ENCODE results near the gene ZSWIM9. TPM values are rescaled to one million over a fixed set of nuclear protein-coding genes. Genes with fewer than 3 reads are reported as not detected.
"Not testable (repeated sequence)": the region's sequence is repeated elsewhere in the genome, so short reads cannot be mapped to it uniquely, and the experiment has no call there.

ZSWIM9 gene
- total and polyA plus RNA-seq, 4 donors, result 3.4 to 7.6 (median 4.3) TPM

GRCh38 chr19:48239582-48240141 is 69.2 kb downstream of the ZSWIM9 start:
- no peak overlapping the region for H3K9ac ChIP-seq (ENCODE audit: insufficient read depth in 1 of 2, low read length in 2 of 2)
- H3K4me1 ChIP-seq (ENCODE audit: control insufficient read depth in 5 of 5, insufficient read depth in 5 of 5, low read length in 5 of 5), result no peaks in the 10 kb centered on the region
- H3K9me3 ChIP-seq (ENCODE audit: control insufficient read depth in 4 of 4, insufficient read depth in 3 of 4, low read length in 3 of 4), result no peaks in the 10 kb centered on the region
- H3K36me3 ChIP-seq (ENCODE audit: control insufficient read depth in 4 of 4, insufficient read depth in 4 of 4, low read length in 4 of 4), result peaks cover 12 to 22% (median 15%) of the 10 kb centered on the region in 4 donors
- 97 to 99% methylated on average over 9 of the region's 9 CpGs for WGBS, 2 donors
- H3K27me3 ChIP-seq (ENCODE audit: control insufficient read depth in 3 of 3, insufficient read depth in 3 of 3, low read length in 2 of 3), result no peaks in the 10 kb centered on the region
- ATAC-seq (ENCODE audit: insufficient read depth, low FRiP score) (no peak), DNase-seq (no peak)
- TF ChIP-seq, protein P1, sequence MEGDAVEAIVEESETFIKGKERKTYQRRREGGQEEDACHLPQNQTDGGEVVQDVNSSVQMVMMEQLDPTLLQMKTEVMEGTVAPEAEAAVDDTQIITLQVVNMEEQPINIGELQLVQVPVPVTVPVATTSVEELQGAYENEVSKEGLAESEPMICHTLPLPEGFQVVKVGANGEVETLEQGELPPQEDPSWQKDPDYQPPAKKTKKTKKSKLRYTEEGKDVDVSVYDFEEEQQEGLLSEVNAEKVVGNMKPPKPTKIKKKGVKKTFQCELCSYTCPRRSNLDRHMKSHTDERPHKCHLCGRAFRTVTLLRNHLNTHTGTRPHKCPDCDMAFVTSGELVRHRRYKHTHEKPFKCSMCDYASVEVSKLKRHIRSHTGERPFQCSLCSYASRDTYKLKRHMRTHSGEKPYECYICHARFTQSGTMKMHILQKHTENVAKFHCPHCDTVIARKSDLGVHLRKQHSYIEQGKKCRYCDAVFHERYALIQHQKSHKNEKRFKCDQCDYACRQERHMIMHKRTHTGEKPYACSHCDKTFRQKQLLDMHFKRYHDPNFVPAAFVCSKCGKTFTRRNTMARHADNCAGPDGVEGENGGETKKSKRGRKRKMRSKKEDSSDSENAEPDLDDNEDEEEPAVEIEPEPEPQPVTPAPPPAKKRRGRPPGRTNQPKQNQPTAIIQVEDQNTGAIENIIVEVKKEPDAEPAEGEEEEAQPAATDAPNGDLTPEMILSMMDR (IDR thresholded peaks at IDR 0.05; ENCODE audit: control extremely low read depth, extremely low read depth), result no peak
- H3K4me3 ChIP-seq, result no peak overlapping the region
- H3K27ac ChIP-seq (ENCODE audit: low read depth in 1 of 2, low read length in 1 of 2), result no peak overlapping the region

DNA sequence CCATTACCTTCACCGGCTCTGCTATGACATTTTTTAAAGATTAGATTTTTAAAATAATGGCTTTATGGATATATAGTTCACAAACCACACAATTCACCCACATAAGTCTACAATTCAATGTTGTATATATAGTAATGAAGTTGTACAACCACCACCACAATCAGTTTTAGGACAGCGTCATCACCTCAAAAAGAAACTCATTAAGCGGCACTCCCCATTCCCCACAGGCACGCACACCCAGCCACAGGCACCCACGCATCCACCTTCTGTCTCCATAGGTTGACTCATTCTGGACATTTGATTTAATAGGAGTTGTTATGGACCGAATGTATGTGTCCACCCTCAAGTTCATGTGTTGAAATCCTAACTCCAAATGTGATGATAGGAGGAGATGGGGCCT is 71.3 kb downstream of the ZSWIM9 start:
- WGBS, 2 donors, result 95 to 96% methylated on average over 6 of the region's 6 CpGs
- peaks cover 10 to 22% (median 18%) of the 10 kb centered on the region in 4 donors for H3K36me3 ChIP-seq (ENCODE audit: control insufficient read depth in 4 of 4, insufficient read depth in 4 of 4, low read length in 4 of 4)
- ATAC-seq (ENCODE audit: insufficient read depth, low FRiP score); H3K27me3 ChIP-seq (ENCODE audit: control insufficient read depth in 3 of 3, insufficient read depth in 3 of 3, low read length in 2 of 3); DNase-seq; H3K4me3 ChIP-seq; H3K27ac ChIP-seq (ENCODE audit: low read depth in 1 of 2, low read length in 1 of 2); H3K9ac ChIP-seq (ENCODE audit: insufficient read depth in 1 of 2, low read length in 2 of 2); H3K4me1 ChIP-seq (ENCODE audit: control insufficient read depth in 5 of 5, insufficient read depth in 5 of 5, low read length in 5 of 5); H3K9me3 ChIP-seq (ENCODE audit: control insufficient read depth in 4 of 4, insufficient read depth in 3 of 4, low read length in 3 of 4): not testable (repeated sequence)

- no peaks in the 10 kb centered on the region for H3K27me3 ChIP-seq (ENCODE audit: control insufficient read depth in 3 of 3, insufficient read depth in 3 of 3, low read length in 2 of 3)
- H3K9ac ChIP-seq (ENCODE audit: insufficient read depth in 1 of 2, low read length in 2 of 2), result no peak overlapping the region
- no peak overlapping the region for H3K4me3 ChIP-seq
- TF ChIP-seq, protein P1 (IDR thresholded peaks at IDR 0.05; ENCODE audit: control extremely low read depth, extremely low read depth), result no peak
- no peaks in the 10 kb centered on the region for H3K9me3 ChIP-seq (ENCODE audit: control insufficient read depth in 4 of 4, insufficient read depth in 3 of 4, low read length in 3 of 4)
- no peak for DNase-seq
- 23 to 43% methylated on average over 5 of the region's 5 CpGs for WGBS, 2 donors
- no peak for ATAC-seq (ENCODE audit: insufficient read depth, low FRiP score)
- H3K27ac ChIP-seq (ENCODE audit: low read depth in 1 of 2, low read length in 1 of 2), result no peak overlapping the region
- H3K4me1 ChIP-seq (ENCODE audit: control insufficient read depth in 5 of 5, insufficient read depth in 5 of 5, low read length in 5 of 5), result peaks cover 0 to 1% (median 0%) of the 10 kb centered on the region in 5 donors
- H3K36me3 ChIP-seq (ENCODE audit: control insufficient read depth in 4 of 4, insufficient read depth in 4 of 4, low read length in 4 of 4), result peaks cover 12 to 21% (median 14%) of the 10 kb centered on the region in 4 donors
These were observed 73.8 kb downstream of the ZSWIM9 start for GRCh38 chr19:48244281-48244680.

DNA sequence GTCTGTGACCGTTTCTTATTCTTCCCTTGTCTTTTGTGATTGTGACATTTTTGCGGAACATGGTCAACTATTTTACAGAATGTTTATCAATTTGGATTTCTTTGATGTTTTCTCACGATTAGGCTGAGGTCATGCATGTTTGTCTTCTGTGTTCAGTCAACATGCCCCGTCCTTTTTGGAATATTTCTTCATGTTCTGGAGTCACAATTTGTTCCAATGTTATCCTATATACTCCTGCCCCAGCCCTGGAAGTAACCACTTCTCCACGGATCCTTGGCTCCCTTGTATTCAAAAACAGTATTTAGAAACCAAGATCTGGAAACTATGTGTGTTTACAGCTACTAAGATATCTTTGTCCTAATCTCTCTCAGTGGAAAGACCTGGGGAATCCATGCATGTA is 75.6 kb downstream of the ZSWIM9 start:
- no peak for DNase-seq
- ATAC-seq (ENCODE audit: insufficient read depth, low FRiP score), result no peak
- no peaks in the 10 kb centered on the region for H3K27me3 ChIP-seq (ENCODE audit: control insufficient read depth in 3 of 3, insufficient read depth in 3 of 3, low read length in 2 of 3)
- H3K27ac ChIP-seq (ENCODE audit: low read depth in 1 of 2, low read length in 1 of 2), result no peak overlapping the region
- H3K9ac ChIP-seq (ENCODE audit: insufficient read depth in 1 of 2, low read length in 2 of 2), result no peak overlapping the region
- 64 to 66% methylated on average over 5 of the region's 5 CpGs for WGBS, 2 donors
- H3K36me3 ChIP-seq (ENCODE audit: control insufficient read depth in 4 of 4, insufficient read depth in 4 of 4, low read length in 4 of 4), result peaks cover 4 to 16% (median 6%) of the 10 kb centered on the region in 4 donors
- H3K9me3 ChIP-seq (ENCODE audit: control insufficient read depth in 4 of 4, insufficient read depth in 3 of 4, low read length in 3 of 4), result no peaks in the 10 kb centered on the region
- TF ChIP-seq, protein P1 (IDR thresholded peaks at IDR 0.05; ENCODE audit: control extremely low read depth, extremely low read depth), result no peak
- peaks cover 0 to 5% (median 0%) of the 10 kb centered on the region in 5 donors for H3K4me1 ChIP-seq (ENCODE audit: control insufficient read depth in 5 of 5, insufficient read depth in 5 of 5, low read length in 5 of 5)
- no peak overlapping the region for H3K4me3 ChIP-seq
